ENCODE measurements around the gene HEYL. TPM values are rescaled to one million over a fixed set of nuclear protein-coding genes. Genes with fewer than 3 reads are reported as not detected.

Gene HEYL
- polyA plus RNA-seq, 4 donors: 1.1 to 4.7 (median 3.4) TPM; not detected in 1

GRCh38 chr1:39672551-39672947 is 33.1 kb upstream of the HEYL start:
- Histone ChIP-seq H3K27ac (ENCODE audit: low read depth in 1 of 3, low read length in 2 of 3) (no peak overlapping the region), H3K4me3 (ENCODE audit: low read depth in 1 of 3, low read length in 3 of 3) (no peak overlapping the region), H3K27me3 (ENCODE audit: control insufficient read depth in 3 of 3, insufficient read depth in 3 of 3, low read length in 3 of 3) (peaks cover 6 to 67% (median 11%) of the 10 kb centered on the region in 3 donors), H3K4me1 (ENCODE audit: control insufficient read depth in 3 of 3, insufficient read depth in 2 of 3, low read depth in 1 of 3, low read length in 2 of 3) (no peaks in the 10 kb centered on the region), H3K9me3 (ENCODE audit: control insufficient read depth in 2 of 2, insufficient read depth in 1 of 2, low read depth in 1 of 2, low read length in 1 of 2) (no peaks in the 10 kb centered on the region), H3K36me3 (ENCODE audit: control insufficient read depth in 3 of 3, insufficient read depth in 2 of 3, low read depth in 1 of 3, low read length in 3 of 3) (no peaks in the 10 kb centered on the region)
- 18 to 36% (median 21%) methylated on average over 12 of the region's 12 CpGs for WGBS, 3 donors
- DNase-seq: no peak
- no peak for FAIRE-seq

- no peak within 1 kb of the TSS for H3K27ac ChIP-seq (ENCODE audit: low read depth in 1 of 3, low read length in 2 of 3)
- peak within 1 kb of the TSS in 2 of 3 donors; percentile 18 to 27 for H3K4me3 ChIP-seq (ENCODE audit: low read depth in 1 of 3, low read length in 3 of 3)
- H3K9me3 ChIP-seq (ENCODE audit: control insufficient read depth in 2 of 2, insufficient read depth in 1 of 2, low read depth in 1 of 2, low read length in 1 of 2): no peaks in the 10 kb centered on the region
- 1 to 3% (median 3%) methylated on average over 52 to 55 of the region's 55 CpGs for WGBS, 3 donors
- DNase-seq (peak in 1 of 2 donors; percentile 24), FAIRE-seq (no peak)
- H3K36me3 ChIP-seq (ENCODE audit: control insufficient read depth in 3 of 3, insufficient read depth in 2 of 3, low read depth in 1 of 3, low read length in 3 of 3): no peaks in the 10 kb centered on the region
- H3K27me3 ChIP-seq (ENCODE audit: control insufficient read depth in 3 of 3, insufficient read depth in 3 of 3, low read length in 3 of 3): peaks cover 6 to 72% (median 11%) of the 10 kb centered on the region in 3 donors
- H3K4me1 ChIP-seq (ENCODE audit: control insufficient read depth in 3 of 3, insufficient read depth in 2 of 3, low read depth in 1 of 3, low read length in 2 of 3): no peaks in the 10 kb centered on the region
These were observed 32.5 kb upstream of the HEYL start, which contains the start of gene NT5C1A for GRCh38 chr1:39671793-39672550. NT5C1A (minus strand) TSS chr1:39672107; CDS start chr1:39672038, 69 bp downstream.

GRCh38 chr1:39671433-39671792 is 32.0 kb upstream of the HEYL start:
- peak in 1 of 2 donors; percentile 17 for DNase-seq

GRCh38 chr1:39670689-39671088 is 31.2 kb upstream of the HEYL start:
- WGBS, 3 donors: 50 to 67% (median 57%) methylated on average over 1 of the region's 1 CpG
- no peaks in the 10 kb centered on the region for H3K4me1 ChIP-seq (ENCODE audit: control insufficient read depth in 3 of 3, insufficient read depth in 2 of 3, low read depth in 1 of 3, low read length in 2 of 3)
- peaks cover 6 to 69% (median 11%) of the 10 kb centered on the region in 3 donors for H3K27me3 ChIP-seq (ENCODE audit: control insufficient read depth in 3 of 3, insufficient read depth in 3 of 3, low read length in 3 of 3)
- H3K27ac ChIP-seq (ENCODE audit: low read depth in 1 of 3, low read length in 2 of 3): no peak overlapping the region
- no peaks in the 10 kb centered on the region for H3K9me3 ChIP-seq (ENCODE audit: control insufficient read depth in 2 of 2, insufficient read depth in 1 of 2, low read depth in 1 of 2, low read length in 1 of 2)
- DNase-seq (no peak), FAIRE-seq (no peak)
- H3K4me3 ChIP-seq (ENCODE audit: low read depth in 1 of 3, low read length in 3 of 3): no peak overlapping the region
- H3K36me3 ChIP-seq (ENCODE audit: control insufficient read depth in 3 of 3, insufficient read depth in 2 of 3, low read depth in 1 of 3, low read length in 3 of 3): no peaks in the 10 kb centered on the region

More at GRCh38 chr1:39671433-39671792, 32.0 kb upstream of the HEYL start:
- no peaks in the 10 kb centered on the region for H3K4me1 ChIP-seq (ENCODE audit: control insufficient read depth in 3 of 3, insufficient read depth in 2 of 3, low read depth in 1 of 3, low read length in 2 of 3)
- WGBS, 3 donors: 3 to 5% (median 4%) methylated on average over 25 to 26 of the region's 26 CpGs
- FAIRE-seq: no peak
- no peak overlapping the region for H3K27ac ChIP-seq (ENCODE audit: low read depth in 1 of 3, low read length in 2 of 3)
- H3K9me3 ChIP-seq (ENCODE audit: control insufficient read depth in 2 of 2, insufficient read depth in 1 of 2, low read depth in 1 of 2, low read length in 1 of 2): no peaks in the 10 kb centered on the region
- H3K4me3 ChIP-seq (ENCODE audit: low read depth in 1 of 3, low read length in 3 of 3): peak overlapping the region in 2 of 3 donors; percentile 18 to 27
- H3K36me3 ChIP-seq (ENCODE audit: control insufficient read depth in 3 of 3, insufficient read depth in 2 of 3, low read depth in 1 of 3, low read length in 3 of 3): no peaks in the 10 kb centered on the region
- H3K27me3 ChIP-seq (ENCODE audit: control insufficient read depth in 3 of 3, insufficient read depth in 3 of 3, low read length in 3 of 3): peaks cover 6 to 67% (median 11%) of the 10 kb centered on the region in 3 donors

GRCh38 chr1:39668894-39669293 is 29.5 kb upstream of the HEYL start:
- Histone ChIP-seq H3K27me3 (ENCODE audit: control insufficient read depth in 3 of 3, insufficient read depth in 3 of 3, low read length in 3 of 3) (peaks cover 6 to 70% (median 11%) of the 10 kb centered on the region in 3 donors), H3K9me3 (ENCODE audit: control insufficient read depth in 2 of 2, insufficient read depth in 1 of 2, low read depth in 1 of 2, low read length in 1 of 2) (no peaks in the 10 kb centered on the region), H3K4me3 (ENCODE audit: low read depth in 1 of 3, low read length in 3 of 3) (no peak overlapping the region), H3K27ac (ENCODE audit: low read depth in 1 of 3, low read length in 2 of 3) (no peak overlapping the region), H3K4me1 (ENCODE audit: control insufficient read depth in 3 of 3, insufficient read depth in 2 of 3, low read depth in 1 of 3, low read length in 2 of 3) (no peaks in the 10 kb centered on the region), H3K36me3 (ENCODE audit: control insufficient read depth in 3 of 3, insufficient read depth in 2 of 3, low read depth in 1 of 3, low read length in 3 of 3) (no peaks in the 10 kb centered on the region)
- FAIRE-seq (no peak), DNase-seq (no peak)
- 87 to 97% (median 89%) methylated on average over 3 of the region's 3 CpGs for WGBS, 3 donors

GRCh38 chr1:39668111-39668510 is 28.7 kb upstream of the HEYL start:
- no peak for FAIRE-seq
- no peak for DNase-seq
- H3K4me3 ChIP-seq (ENCODE audit: low read depth in 1 of 3, low read length in 3 of 3): no peak overlapping the region

GRCh38 chr1:39666772-39667171 is 27.3 kb upstream of the HEYL start:
- H3K9me3 ChIP-seq (ENCODE audit: control insufficient read depth in 2 of 2, insufficient read depth in 1 of 2, low read depth in 1 of 2, low read length in 1 of 2): no peaks in the 10 kb centered on the region
- WGBS, 3 donors: 68 to 77% (median 71%) methylated on average over 3 of the region's 3 CpGs
- no peak for FAIRE-seq
- H3K4me1 ChIP-seq (ENCODE audit: control insufficient read depth in 3 of 3, insufficient read depth in 2 of 3, low read depth in 1 of 3, low read length in 2 of 3): no peaks in the 10 kb centered on the region
- H3K27ac ChIP-seq (ENCODE audit: low read depth in 1 of 3, low read length in 2 of 3): no peak overlapping the region
- H3K4me3 ChIP-seq (ENCODE audit: low read depth in 1 of 3, low read length in 3 of 3): no peak overlapping the region
- DNase-seq: no peak
- H3K36me3 ChIP-seq (ENCODE audit: control insufficient read depth in 3 of 3, insufficient read depth in 2 of 3, low read depth in 1 of 3, low read length in 3 of 3): no peaks in the 10 kb centered on the region
- H3K27me3 ChIP-seq (ENCODE audit: control insufficient read depth in 3 of 3, insufficient read depth in 3 of 3, low read length in 3 of 3): peaks cover 6 to 53% (median 7%) of the 10 kb centered on the region in 3 donors

More at GRCh38 chr1:39668111-39668510, 28.7 kb upstream of the HEYL start:
- Histone ChIP-seq H3K9me3 (ENCODE audit: control insufficient read depth in 2 of 2, insufficient read depth in 1 of 2, low read depth in 1 of 2, low read length in 1 of 2) (no peaks in the 10 kb centered on the region), H3K4me1 (ENCODE audit: control insufficient read depth in 3 of 3, insufficient read depth in 2 of 3, low read depth in 1 of 3, low read length in 2 of 3) (no peaks in the 10 kb centered on the region), H3K36me3 (ENCODE audit: control insufficient read depth in 3 of 3, insufficient read depth in 2 of 3, low read depth in 1 of 3, low read length in 3 of 3) (no peaks in the 10 kb centered on the region), H3K27ac (ENCODE audit: low read depth in 1 of 3, low read length in 2 of 3) (no peak overlapping the region), H3K27me3 (ENCODE audit: control insufficient read depth in 3 of 3, insufficient read depth in 3 of 3, low read length in 3 of 3) (peaks cover 6 to 62% (median 11%) of the 10 kb centered on the region in 3 donors)
- WGBS, 3 donors: 83 to 90% (median 87%) methylated on average over 3 of the region's 3 CpGs

- Histone ChIP-seq H3K4me1 (ENCODE audit: control insufficient read depth in 3 of 3, insufficient read depth in 2 of 3, low read depth in 1 of 3, low read length in 2 of 3) (no peaks in the 10 kb centered on the region), H3K27me3 (ENCODE audit: control insufficient read depth in 3 of 3, insufficient read depth in 3 of 3, low read length in 3 of 3) (peaks cover 0 to 24% (median 0%) of the 10 kb centered on the region in 3 donors), H3K9me3 (ENCODE audit: control insufficient read depth in 2 of 2, insufficient read depth in 1 of 2, low read depth in 1 of 2, low read length in 1 of 2) (no peaks in the 10 kb centered on the region), H3K4me3 (ENCODE audit: low read depth in 1 of 3, low read length in 3 of 3) (no peak overlapping the region), H3K36me3 (ENCODE audit: control insufficient read depth in 3 of 3, insufficient read depth in 2 of 3, low read depth in 1 of 3, low read length in 3 of 3) (no peaks in the 10 kb centered on the region), H3K27ac (ENCODE audit: low read depth in 1 of 3, low read length in 2 of 3) (no peak overlapping the region)
- 83 to 89% (median 84%) methylated on average over 8 of the region's 8 CpGs for WGBS, 3 donors
- DNase-seq (no peak), FAIRE-seq (no peak)
These were observed 24.1 kb upstream of the HEYL start for GRCh38 chr1:39663559-39663958.
